Vagina (tissue), 2 donors: ENCODE data around the gene LRRC42. TPM values are rescaled to one million over a fixed set of nuclear protein-coding genes. Genes with fewer than 3 reads are reported as not detected.

Experiments used
- DNase-seq, 2 donors: peaks; one replicate each; pipeline ENCODE4 v3.0.0-alpha.2; 2017; ENCODE audit errors: extremely low spot score in 2 of 2
- H3K27ac ChIP-seq: fragments of 200-600 bp; sonication (generic); one replicate; pipeline ENCODE4 v1.5.1; 2019
- H3K27me3 ChIP-seq: fragments of 200-600 bp; sonication (generic); one replicate; pipeline ENCODE4 v1.5.1; 2019
- H3K36me3 ChIP-seq, 2 donors: fragments of 200-600 bp; sonication (generic); one replicate each; pipeline ENCODE4 v1.5.1; 2017 to 2019
- H3K4me1 ChIP-seq: fragments of 200-600 bp; sonication (generic); one replicate; pipeline ENCODE4 v1.5.1; 2019
- H3K4me3 ChIP-seq, 2 donors: fragments of 200-600 bp; sonication (generic); 1 replicate in 1 of 2; 2 replicates in 1 of 2; pipeline ENCODE4 v1.5.1; 2016 to 2019
- H3K9me3 ChIP-seq: fragments of 200-600 bp; sonication (generic); one replicate; pipeline ENCODE4 v1.5.1; 2019
- CTCF ChIP-seq, 3 experiments: fragments of 450-650 bp in 2 of 3; fragments of 200-600 bp in 1 of 3; sonication (generic) in 1 of 3; IDR thresholded peaks; one replicate each; pipeline ENCODE4 v1.5.1; 2017 to 2019; ENCODE audit warnings: antibody characterized with exemption in 3 of 3, mild to moderate bottlenecking in 2 of 3, moderate library complexity in 2 of 3
- POLR2A ChIP-seq, 2 donors: fragments of 450-650 bp; IDR thresholded peaks; one replicate each; pipeline ENCODE4 v1.6.1; 2017; ENCODE audit warnings: antibody characterized with exemption in 2 of 2, mild to moderate bottlenecking in 2 of 2, moderate library complexity in 2 of 2
- POLR2AphosphoS5 ChIP-seq, 2 donors: sonication (generic); formaldehyde crosslinking; IDR thresholded peaks; one replicate each; pipeline ENCODE4 v1.9.0; 2017; ENCODE audit warnings: antibody characterized with exemption in 2 of 2, mild to moderate bottlenecking in 2 of 2, low read depth in 1 of 2; ENCODE audit not compliant: insufficient read depth in 1 of 2
- intact Hi-C: fragments of 100-400 bp; cut with DNase I; formaldehyde crosslinking; loops from one replicate; pipeline ENCODE4 v1.15.1; 2023
- total RNA-seq: library from RNA; depleted of rRNA; stranded (reverse); fragments of >200 nt; gene quantifications from one replicate; pipeline ENCODE4 v1.2.3, GENCODE V29; 2016

Gene LRRC42
- total RNA-seq, 1 donor from 2014 or later = 31.7 TPM

GRCh38 chr1:53902235-53903138 lies 43.7 kb upstream of the LRRC42 start:
- H3K27ac ChIP-seq = no peak overlapping the region
- no peaks in the 10 kb centered on the region for H3K27me3 ChIP-seq
- H3K36me3 ChIP-seq = no peaks in the 10 kb centered on the region
- no peak overlapping the region for H3K4me3 ChIP-seq
- H3K4me1 ChIP-seq = peaks cover 11% of the 10 kb centered on the region
- no peak for TF ChIP-seq CTCF (IDR thresholded peaks at IDR 0.05)
- no peak for TF ChIP-seq POLR2A (IDR thresholded peaks at IDR 0.05)
- TF ChIP-seq POLR2AphosphoS5 (IDR thresholded peaks at IDR 0.05; ENCODE audit: insufficient read depth in 1 of 2, low read depth in 1 of 2) = no peak
- intact Hi-C loops = no loop called here
- H3K9me3 ChIP-seq = no peaks in the 10 kb centered on the region
- DNase-seq = no peak

- Histone ChIP-seq H3K27ac (no peak overlapping the region), H3K9me3 (no peaks in the 10 kb centered on the region), H3K27me3 (no peaks in the 10 kb centered on the region), H3K4me3 (no peak overlapping the region), H3K4me1 (no peaks in the 10 kb centered on the region), H3K36me3 (no peaks in the 10 kb centered on the region)
- intact Hi-C loops = no loop called here
- no peak for DNase-seq
- TF ChIP-seq POLR2A (IDR thresholded peaks at IDR 0.05) (no peak), CTCF (IDR thresholded peaks at IDR 0.05) (no peak), POLR2AphosphoS5 (IDR thresholded peaks at IDR 0.05; ENCODE audit: insufficient read depth in 1 of 2, low read depth in 1 of 2) (no peak)
Measured at GRCh38 chr1:53905509-53905908, 40.6 kb upstream of the LRRC42 start.

DNA sequence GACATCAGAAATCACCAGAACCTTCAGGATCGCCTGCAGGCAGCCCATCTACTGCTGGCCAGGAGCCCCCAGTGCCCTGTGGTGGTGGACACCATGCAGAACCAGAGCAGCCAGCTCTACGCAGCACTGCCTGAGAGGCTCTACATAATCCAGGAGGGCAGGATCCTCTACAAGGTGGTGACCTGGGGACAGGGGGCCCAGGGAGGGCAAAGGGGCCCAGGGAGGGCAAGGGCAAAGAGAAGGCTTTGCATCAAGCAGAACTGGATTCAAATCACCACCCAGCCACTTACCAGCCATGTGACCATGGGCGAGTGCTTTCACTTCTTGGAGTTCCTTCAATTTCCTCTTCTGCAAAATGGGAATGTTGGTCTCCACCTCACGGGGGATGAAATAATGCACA lies 40.0 kb upstream of the LRRC42 start:
- H3K27me3 ChIP-seq = no peaks in the 10 kb centered on the region
- no peaks in the 10 kb centered on the region for H3K9me3 ChIP-seq
- H3K4me3 ChIP-seq = no peak overlapping the region
- H3K36me3 ChIP-seq = no peaks in the 10 kb centered on the region
- no peak for DNase-seq
- TF ChIP-seq POLR2AphosphoS5 (IDR thresholded peaks at IDR 0.05; ENCODE audit: insufficient read depth in 1 of 2, low read depth in 1 of 2) (no peak), POLR2A (IDR thresholded peaks at IDR 0.05) (no peak), CTCF (IDR thresholded peaks at IDR 0.05) (no peak)
- intact Hi-C loops = no loop called here
- no peaks in the 10 kb centered on the region for H3K4me1 ChIP-seq
- H3K27ac ChIP-seq = no peak overlapping the region

DNA sequence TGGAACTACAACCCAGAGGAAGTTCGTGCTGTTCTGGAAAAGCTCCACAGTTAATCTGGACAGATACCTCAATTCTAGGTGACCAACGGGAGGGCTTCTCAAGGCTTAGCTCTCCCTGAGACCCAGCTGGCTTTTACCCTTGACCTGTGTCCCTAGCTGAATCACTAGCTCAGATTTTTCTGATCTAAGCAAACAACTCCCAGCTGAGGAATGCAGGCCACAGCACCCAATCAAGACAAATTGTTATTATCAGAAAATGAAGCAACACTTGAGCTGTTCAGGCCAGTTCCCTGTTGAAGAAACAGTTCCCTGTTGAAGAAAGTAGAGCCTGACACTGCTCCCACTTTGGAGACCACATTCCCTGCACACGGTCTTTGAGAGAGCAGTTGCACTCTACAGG lies 36.2 kb upstream of the LRRC42 start:
- TF ChIP-seq CTCF (IDR thresholded peaks at IDR 0.05) = no peak
- TF ChIP-seq POLR2AphosphoS5 (IDR thresholded peaks at IDR 0.05; ENCODE audit: insufficient read depth in 1 of 2, low read depth in 1 of 2) = no peak
- no peak for TF ChIP-seq POLR2A (IDR thresholded peaks at IDR 0.05)
- Histone ChIP-seq H3K4me1 (no peaks in the 10 kb centered on the region), H3K27me3 (no peaks in the 10 kb centered on the region), H3K4me3 (no peak overlapping the region), H3K9me3 (no peaks in the 10 kb centered on the region), H3K27ac (no peak overlapping the region), H3K36me3 (peaks cover 0 to 4% of the 10 kb centered on the region in 2 donors)
- DNase-seq = no peak
- intact Hi-C loops = no loop called here

- H3K9me3 ChIP-seq = no peaks in the 10 kb centered on the region
- no peaks in the 10 kb centered on the region for H3K27me3 ChIP-seq
- H3K27ac ChIP-seq = no peak overlapping the region
- no peak overlapping the region for H3K4me3 ChIP-seq
- TF ChIP-seq CTCF (IDR thresholded peaks at IDR 0.05) (no peak), POLR2AphosphoS5 (IDR thresholded peaks at IDR 0.05; ENCODE audit: insufficient read depth in 1 of 2, low read depth in 1 of 2) (no peak), POLR2A (IDR thresholded peaks at IDR 0.05) (no peak)
- no peaks in the 10 kb centered on the region for H3K4me1 ChIP-seq
- no peak for DNase-seq
- intact Hi-C loops = no loop called here
- H3K36me3 ChIP-seq = peaks cover 0 to 4% of the 10 kb centered on the region in 2 donors
Measured at GRCh38 chr1:53911442-53911841, 34.7 kb upstream of the LRRC42 start.
